Ovary (tissue), 9 donors: Measurements from ENCODE around the gene ADPGK. TPM values are rescaled to one million over a fixed set of nuclear protein-coding genes. Genes with fewer than 3 reads are reported as not detected.

Experiments used
- DNase-seq, 5 donors: peaks; one replicate each; pipeline ENCODE4 v3.0.0-alpha.2; 2019 to 2020
- H3K27ac ChIP-seq, 2 donors: fragments of 200-600 bp; one replicate each; pipeline versions ENCODE4 v1.5.1 to v1.8.0; 2019 to 2022
- H3K27me3 ChIP-seq: fragments of 200-600 bp; one replicate; pipeline ENCODE4 v1.8.0; 2022
- H3K36me3 ChIP-seq: fragments of 200-600 bp; sonication (generic); one replicate; pipeline ENCODE4 v1.5.1; 2019
- H3K4me1 ChIP-seq: one replicate; pipeline ENCODE4 v1.8.1; 2013; ENCODE audit warnings: mild to moderate bottlenecking, moderate library complexity; ENCODE audit not compliant: insufficient read depth
- H3K4me3 ChIP-seq: fragments of 200-600 bp; sonication (generic); one replicate; pipeline ENCODE4 v1.5.1; 2017
- H3K9me3 ChIP-seq, 2 donors: fragments of 200-600 bp in 1 of 2; sonication (generic) in 1 of 2; one replicate each; pipeline versions ENCODE4 v1.5.1 to v1.8.1; 2013 to 2019; ENCODE audit warnings: mild to moderate bottlenecking in 1 of 2, moderate library complexity in 1 of 2
- EP300 ChIP-seq: sonication (generic); formaldehyde crosslinking; IDR thresholded peaks from one replicate; pipeline ENCODE4 v1.6.1; 2017; ENCODE audit warnings: antibody characterized with exemption
- POLR2A ChIP-seq: fragments of 450-650 bp; IDR thresholded peaks from one replicate; pipeline ENCODE4 v1.6.1; 2017; ENCODE audit warnings: antibody characterized with exemption, mild to moderate bottlenecking, moderate library complexity
- WGBS, 3 donors: extraction: QIAGEN DNeasy Blood & Tissue Kit in 1 of 3; methylation state at CpG; one replicate each; pipeline versions ENCODE4 v1.1.5 to v1.1.7; 2013 to 2017; 5-methylcytosine and 5-hydroxymethylcytosine counted together
- intact Hi-C, 4 donors: fragments of 100-400 bp; cut with DNase I; formaldehyde crosslinking; loops; one replicate each; pipeline versions ENCODE4 v1.11.0 to v1.15.1; 2022 to 2023
- polyA plus RNA-seq, 2 donors: library from polyadenylated mRNA; stranded (reverse); fragments of 200-250 nt in 1 of 2; fragments of 350-450 nt in 1 of 2; fragmentation: Illumina TruSeq in 1 of 2; extraction: RNeasy Lipid Tissue Mini Kit (QIAGEN cat#74804) in 1 of 2; gene quantifications; one replicate each; pipeline ENCODE4 v1.2.3, GENCODE V29; 2013 to 2014
- total RNA-seq, 7 donors: library from RNA; depleted of rRNA in 2 of 7; stranded (reverse); fragments of >200 nt in 2 of 7; fragmentation: NEBNext Ultra II Directional in 3 of 7; extraction: Animal tissue kit (Norgen Biotek cat#: 25700) in 3 of 7; gene quantifications; one replicate each; pipeline versions ENCODE4 v1.1.0 to v1.2.4, GENCODE V29; 2016 to 2023
- TF ChIP-seq, protein P1 (sequence below), 3 donors: fragments of 450-650 bp in 2 of 3; fragments of 200-600 bp in 1 of 3; IDR thresholded peaks; one replicate each; pipeline versions ENCODE4 v1.5.1 to v1.8.0; 2016 to 2022; ENCODE audit warnings: antibody characterized with exemption in 3 of 3, mild to moderate bottlenecking in 1 of 3
- donor health status: DM: no; HTN: no; CAD: no; lungs with moderate emphysema.
- donor health status: DM: no; HTN: no; CAD: no.
- donor health status: Bipolar disorder and iron deficiency.
- donor health status: DM: yes; HTN: yes; CAD: no.
- donor health status: DM: no; HTN: no; CAD: no.
- donor health status: DM: yes; HTN: yes; CAD: no.

Gene ADPGK
- total and polyA plus RNA-seq, 9 donors, result 20.3 to 46.1 (median 28.1) TPM

DNA sequence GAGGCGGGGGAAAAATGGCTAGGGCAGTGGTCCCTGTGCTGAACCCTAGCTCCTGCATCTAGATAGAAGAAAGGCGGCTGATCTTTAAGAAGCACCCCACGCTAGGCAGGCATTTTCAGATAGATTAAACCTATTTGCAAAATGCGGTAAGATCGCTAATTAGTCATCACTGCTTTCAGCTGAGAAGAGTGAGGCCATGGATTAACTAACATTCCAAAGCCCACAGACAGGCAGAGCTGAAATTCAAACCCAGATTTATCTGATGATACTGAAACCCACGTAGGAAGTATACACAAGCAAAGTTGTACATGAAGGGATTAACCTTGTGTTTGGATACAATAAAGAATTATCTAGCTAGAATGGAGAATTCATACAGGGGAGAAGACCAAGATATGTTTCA is 4.8 kb downstream of the ADPGK start:
- DNase-seq, result no peak
- peaks cover 6% of the 10 kb centered on the region for H3K4me1 ChIP-seq
- TF ChIP-seq POLR2A (no peak), EP300 (no peak)
- TF ChIP-seq, protein P1, sequence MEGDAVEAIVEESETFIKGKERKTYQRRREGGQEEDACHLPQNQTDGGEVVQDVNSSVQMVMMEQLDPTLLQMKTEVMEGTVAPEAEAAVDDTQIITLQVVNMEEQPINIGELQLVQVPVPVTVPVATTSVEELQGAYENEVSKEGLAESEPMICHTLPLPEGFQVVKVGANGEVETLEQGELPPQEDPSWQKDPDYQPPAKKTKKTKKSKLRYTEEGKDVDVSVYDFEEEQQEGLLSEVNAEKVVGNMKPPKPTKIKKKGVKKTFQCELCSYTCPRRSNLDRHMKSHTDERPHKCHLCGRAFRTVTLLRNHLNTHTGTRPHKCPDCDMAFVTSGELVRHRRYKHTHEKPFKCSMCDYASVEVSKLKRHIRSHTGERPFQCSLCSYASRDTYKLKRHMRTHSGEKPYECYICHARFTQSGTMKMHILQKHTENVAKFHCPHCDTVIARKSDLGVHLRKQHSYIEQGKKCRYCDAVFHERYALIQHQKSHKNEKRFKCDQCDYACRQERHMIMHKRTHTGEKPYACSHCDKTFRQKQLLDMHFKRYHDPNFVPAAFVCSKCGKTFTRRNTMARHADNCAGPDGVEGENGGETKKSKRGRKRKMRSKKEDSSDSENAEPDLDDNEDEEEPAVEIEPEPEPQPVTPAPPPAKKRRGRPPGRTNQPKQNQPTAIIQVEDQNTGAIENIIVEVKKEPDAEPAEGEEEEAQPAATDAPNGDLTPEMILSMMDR (IDR thresholded peaks at IDR 0.05), result no peak
- H3K36me3 ChIP-seq, result no peaks in the 10 kb centered on the region
- H3K27me3 ChIP-seq, result no peaks in the 10 kb centered on the region
- intact Hi-C loops, result no loop called here
- no peak overlapping the region for H3K4me3 ChIP-seq
- no peaks in the 10 kb centered on the region for H3K9me3 ChIP-seq
- no peak overlapping the region for H3K27ac ChIP-seq
- 84% methylated on average over 6 of the region's 6 CpGs for WGBS, 3 donors

DNA sequence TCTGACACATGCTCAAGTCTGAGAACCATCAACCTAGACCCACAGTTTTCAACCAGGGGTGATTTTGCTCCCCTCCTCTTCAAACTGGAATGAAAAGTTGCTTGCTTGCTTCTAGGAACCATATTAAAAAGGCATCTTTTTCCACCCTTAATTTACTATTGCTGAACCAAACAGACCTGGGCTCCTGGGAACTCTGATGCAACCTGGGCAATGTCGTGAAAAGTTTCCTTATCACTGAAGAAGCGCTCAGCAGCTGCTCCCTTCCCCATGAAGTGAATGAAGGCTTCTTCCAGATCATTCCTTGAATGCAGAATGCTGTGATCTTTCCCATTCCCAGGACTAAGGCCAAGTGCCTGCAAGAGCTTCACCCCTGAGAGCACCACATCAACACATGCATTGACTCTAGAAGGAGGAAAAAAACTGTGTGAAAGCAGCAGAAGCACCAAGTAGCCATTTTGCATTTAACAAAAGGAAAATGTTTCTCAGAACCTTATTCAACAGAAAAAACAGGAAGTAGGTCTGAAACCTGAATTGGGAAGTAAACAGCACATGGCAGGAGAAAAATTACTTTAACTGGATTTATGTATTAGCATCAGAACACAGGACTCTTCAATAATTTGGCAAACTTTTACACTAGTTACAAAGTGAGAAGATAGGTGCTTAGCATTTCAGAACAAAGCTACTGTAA is 8.7 kb downstream of the ADPGK start:
- Histone ChIP-seq H3K4me3 (no peak overlapping the region), H3K27me3 (no peaks in the 10 kb centered on the region), H3K27ac (no peak overlapping the region), H3K36me3 (no peaks in the 10 kb centered on the region), H3K9me3 (no peaks in the 10 kb centered on the region), H3K4me1 (no peaks in the 10 kb centered on the region)
- intact Hi-C loops, result no loop called here
- TF ChIP-seq EP300 (no peak), POLR2A (no peak)
- TF ChIP-seq, protein P1 (IDR thresholded peaks at IDR 0.05), result no peak
- WGBS, 3 donors, result 76 to 83% (median 82%) methylated on average over 2 of the region's 2 CpGs
- no peak for DNase-seq

DNA sequence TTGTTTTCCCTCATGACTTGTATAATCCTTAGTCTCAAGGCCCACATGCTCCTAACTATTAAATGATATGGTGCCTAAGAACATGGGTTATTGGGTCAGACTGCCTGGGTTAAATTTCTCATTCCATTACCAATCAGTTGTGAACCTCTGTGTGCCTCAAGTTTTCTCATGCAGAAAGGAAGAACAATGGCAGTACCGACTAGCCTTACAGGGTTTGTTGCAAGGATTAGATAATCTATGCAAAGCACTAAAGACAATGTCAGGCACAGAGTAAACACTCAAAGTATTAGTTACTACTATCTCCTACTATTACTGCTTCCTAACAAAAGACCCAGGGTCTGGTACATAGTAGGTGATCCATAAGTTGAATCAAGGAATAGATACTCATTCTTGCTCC is 12.2 kb downstream of the ADPGK start:
- no peaks in the 10 kb centered on the region for H3K36me3 ChIP-seq
- WGBS, 3 donors, result 76 to 91% (median 81%) methylated on average over 1 of the region's 1 CpG
- H3K4me3 ChIP-seq, result no peak overlapping the region
- no peak overlapping the region for H3K27ac ChIP-seq
- TF ChIP-seq POLR2A, result no peak
- TF ChIP-seq EP300, result no peak
- TF ChIP-seq, protein P1 (IDR thresholded peaks at IDR 0.05), result no peak
- no peak for DNase-seq
- no peaks in the 10 kb centered on the region for H3K4me1 ChIP-seq
- no peaks in the 10 kb centered on the region for H3K9me3 ChIP-seq
- intact Hi-C loops, result no loop called here
- no peaks in the 10 kb centered on the region for H3K27me3 ChIP-seq

DNA sequence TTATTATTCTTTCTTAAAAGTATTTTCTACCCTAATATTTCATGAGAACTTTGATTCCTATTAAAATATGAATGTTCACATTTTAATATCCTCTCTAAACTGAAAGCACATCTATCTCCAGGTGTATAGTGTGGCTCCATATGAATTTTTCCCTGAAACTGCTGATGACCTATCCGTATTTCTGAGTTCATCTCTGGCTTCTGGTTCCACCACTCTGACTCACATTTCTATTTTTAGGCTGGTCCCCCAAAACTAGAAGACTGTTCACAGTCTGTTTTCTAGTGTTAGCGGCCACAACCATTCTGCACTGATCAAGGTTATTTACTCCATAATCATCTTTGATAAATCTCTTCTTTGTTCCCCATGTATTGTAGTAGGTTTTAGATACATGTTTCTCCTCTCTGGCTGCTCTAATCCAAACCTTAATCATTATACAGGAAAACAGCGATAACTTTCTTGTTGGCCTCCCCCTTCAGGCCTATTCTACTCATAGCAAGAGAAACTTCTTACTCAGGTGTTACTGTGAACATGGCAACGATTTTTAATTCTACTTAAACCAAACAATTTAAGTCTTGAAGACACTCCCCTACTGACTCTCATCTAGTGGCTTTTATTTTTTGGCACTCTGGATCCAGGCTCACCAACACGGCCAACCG is 12.8 kb downstream of the ADPGK start:
- Histone ChIP-seq H3K4me1 (no peaks in the 10 kb centered on the region), H3K27me3 (no peaks in the 10 kb centered on the region), H3K9me3 (no peaks in the 10 kb centered on the region), H3K36me3 (no peaks in the 10 kb centered on the region), H3K4me3 (no peak overlapping the region), H3K27ac (no peak overlapping the region)
- intact Hi-C loops, result no loop called here
- TF ChIP-seq, protein P1 (IDR thresholded peaks at IDR 0.05), result no peak
- TF ChIP-seq POLR2A, result no peak
- no peak for TF ChIP-seq EP300
- WGBS, 3 donors, result 79 to 89% (median 84%) methylated on average over 6 of the region's 6 CpGs
- no peak for DNase-seq
